Mononuclear cell (primary cell): Measurements from ENCODE around the gene ERGIC1. TPM values are rescaled to one million over a fixed set of nuclear protein-coding genes. Genes with fewer than 3 reads are reported as not detected.
"Not testable (repeated sequence)": the region's sequence is repeated elsewhere in the genome, so short reads cannot be mapped to it uniquely, and the experiment has no call there.

Experiments used
- H3K27me3 ChIP-seq: 2 replicates; pipeline ENCODE4 v1.6.0; 2011; ENCODE audit warnings: low read length, control low read depth; ENCODE audit not compliant: insufficient read depth
- H3K4me1 ChIP-seq: 2 replicates; pipeline ENCODE4 v1.5.1; 2011; ENCODE audit warnings: mild to moderate bottlenecking, low read length, control low read depth; ENCODE audit not compliant: insufficient read depth
- H3K4me3 ChIP-seq: 2 replicates; pipeline ENCODE4 v1.5.1; 2011; ENCODE audit warnings: mild to moderate bottlenecking, low read length, moderate library complexity
- H3K9me3 ChIP-seq: 2 replicates; pipeline ENCODE4 v1.5.1; 2011; ENCODE audit warnings: low read depth, mild to moderate bottlenecking, control low read depth, low read length
- total RNA-seq: library from RNA; depleted of rRNA; stranded (reverse); fragments of >200 nt; gene quantifications from one replicate; pipeline ENCODE4 v1.2.3, GENCODE V29; 2012

The ERGIC1 gene
- total RNA-seq, 1 donor, result 63.6 TPM

GRCh38 chr5:172845576-172845975 is 11.5 kb downstream of the ERGIC1 start:
- Histone ChIP-seq H3K4me3 (no peak overlapping the region), H3K27me3 (no peaks in the 10 kb centered on the region), H3K4me1 (peaks cover 26% of the 10 kb centered on the region), H3K9me3 (no peaks in the 10 kb centered on the region)

- H3K4me3 ChIP-seq, result no peak overlapping the region
- H3K4me1 ChIP-seq, result peaks cover 26% of the 10 kb centered on the region
- no peaks in the 10 kb centered on the region for H3K27me3 ChIP-seq
- H3K9me3 ChIP-seq, result no peaks in the 10 kb centered on the region
Measured at GRCh38 chr5:172846249-172846648, 12.2 kb downstream of the ERGIC1 start.

- H3K4me3 ChIP-seq, result no peak overlapping the region
- no peaks in the 10 kb centered on the region for H3K9me3 ChIP-seq
- peaks cover 30% of the 10 kb centered on the region for H3K4me1 ChIP-seq
- H3K27me3 ChIP-seq, result no peaks in the 10 kb centered on the region
Measured at GRCh38 chr5:172846677-172847076, 12.6 kb downstream of the ERGIC1 start.

GRCh38 chr5:172847584-172847983 is 13.5 kb downstream of the ERGIC1 start:
- H3K4me1 ChIP-seq, result peaks cover 38% of the 10 kb centered on the region
- H3K9me3 ChIP-seq, H3K27me3 ChIP-seq, H3K4me3 ChIP-seq: not testable (repeated sequence)

GRCh38 chr5:172848419-172848818 is 14.4 kb downstream of the ERGIC1 start:
- no peaks in the 10 kb centered on the region for H3K9me3 ChIP-seq
- H3K27me3 ChIP-seq, result no peaks in the 10 kb centered on the region
- H3K4me1 ChIP-seq, result peaks cover 46% of the 10 kb centered on the region
- no peak overlapping the region for H3K4me3 ChIP-seq

- Histone ChIP-seq H3K27me3 (no peaks in the 10 kb centered on the region), H3K9me3 (no peaks in the 10 kb centered on the region), H3K4me1 (peaks cover 47% of the 10 kb centered on the region), H3K4me3 (no peak overlapping the region)
Measured at GRCh38 chr5:172849606-172850453, 15.8 kb downstream of the ERGIC1 start.

GRCh38 chr5:172850454-172850797 is 16.4 kb downstream of the ERGIC1 start:
- H3K27me3 ChIP-seq, result no peaks in the 10 kb centered on the region
- H3K9me3 ChIP-seq, result no peaks in the 10 kb centered on the region
- peaks cover 42% of the 10 kb centered on the region for H3K4me1 ChIP-seq
- H3K4me3 ChIP-seq, result no peak overlapping the region

GRCh38 chr5:172851254-172851653 is 17.2 kb downstream of the ERGIC1 start:
- H3K4me3 ChIP-seq, H3K9me3 ChIP-seq, H3K27me3 ChIP-seq: not testable (repeated sequence)
- H3K4me1 ChIP-seq, result peaks cover 42% of the 10 kb centered on the region

- H3K9me3 ChIP-seq, result no peaks in the 10 kb centered on the region
- no peaks in the 10 kb centered on the region for H3K27me3 ChIP-seq
- H3K4me1 ChIP-seq, result peaks cover 42% of the 10 kb centered on the region
- no peak overlapping the region for H3K4me3 ChIP-seq
Measured at GRCh38 chr5:172852490-172853354, 18.7 kb downstream of the ERGIC1 start.

- H3K4me1 ChIP-seq, result peaks cover 41% of the 10 kb centered on the region
- no peak overlapping the region for H3K4me3 ChIP-seq
- H3K9me3 ChIP-seq, result no peaks in the 10 kb centered on the region
- H3K27me3 ChIP-seq, result no peaks in the 10 kb centered on the region
Measured at GRCh38 chr5:172853355-172853975, 19.4 kb downstream of the ERGIC1 start.

GRCh38 chr5:172854451-172854871 is 20.4 kb downstream of the ERGIC1 start:
- Histone ChIP-seq H3K27me3 (no peaks in the 10 kb centered on the region), H3K4me1 (peaks cover 31% of the 10 kb centered on the region), H3K9me3 (no peaks in the 10 kb centered on the region)

GRCh38 chr5:172854971-172855370 is 20.9 kb downstream of the ERGIC1 start:
- Histone ChIP-seq H3K4me3 (no peak overlapping the region), H3K4me1 (peaks cover 26% of the 10 kb centered on the region), H3K9me3 (no peaks in the 10 kb centered on the region), H3K27me3 (no peaks in the 10 kb centered on the region)

More at GRCh38 chr5:172854451-172854871, 20.4 kb downstream of the ERGIC1 start:
- no peak overlapping the region for H3K4me3 ChIP-seq

- Histone ChIP-seq H3K9me3 (no peaks in the 10 kb centered on the region), H3K4me3 (no peak overlapping the region), H3K4me1 (peaks cover 26% of the 10 kb centered on the region), H3K27me3 (no peaks in the 10 kb centered on the region)
Measured at GRCh38 chr5:172855597-172856292, 21.7 kb downstream of the ERGIC1 start.

- Histone ChIP-seq H3K27me3 (no peaks in the 10 kb centered on the region), H3K9me3 (no peaks in the 10 kb centered on the region), H3K4me3 (no peak overlapping the region), H3K4me1 (peaks cover 27% of the 10 kb centered on the region)
Measured at GRCh38 chr5:172856336-172856735, 22.3 kb downstream of the ERGIC1 start.
